ENCODE measurements around the gene LRMDA. TPM values are rescaled to one million over a fixed set of nuclear protein-coding genes. Genes with fewer than 3 reads are reported as not detected.

LRMDA gene
- total and polyA plus RNA-seq, 2 of the 8 experiments (the other 6 are each of a cell fraction or from before 2014, with no cell fraction given), result 0.86 to 2.8 TPM

DNA sequence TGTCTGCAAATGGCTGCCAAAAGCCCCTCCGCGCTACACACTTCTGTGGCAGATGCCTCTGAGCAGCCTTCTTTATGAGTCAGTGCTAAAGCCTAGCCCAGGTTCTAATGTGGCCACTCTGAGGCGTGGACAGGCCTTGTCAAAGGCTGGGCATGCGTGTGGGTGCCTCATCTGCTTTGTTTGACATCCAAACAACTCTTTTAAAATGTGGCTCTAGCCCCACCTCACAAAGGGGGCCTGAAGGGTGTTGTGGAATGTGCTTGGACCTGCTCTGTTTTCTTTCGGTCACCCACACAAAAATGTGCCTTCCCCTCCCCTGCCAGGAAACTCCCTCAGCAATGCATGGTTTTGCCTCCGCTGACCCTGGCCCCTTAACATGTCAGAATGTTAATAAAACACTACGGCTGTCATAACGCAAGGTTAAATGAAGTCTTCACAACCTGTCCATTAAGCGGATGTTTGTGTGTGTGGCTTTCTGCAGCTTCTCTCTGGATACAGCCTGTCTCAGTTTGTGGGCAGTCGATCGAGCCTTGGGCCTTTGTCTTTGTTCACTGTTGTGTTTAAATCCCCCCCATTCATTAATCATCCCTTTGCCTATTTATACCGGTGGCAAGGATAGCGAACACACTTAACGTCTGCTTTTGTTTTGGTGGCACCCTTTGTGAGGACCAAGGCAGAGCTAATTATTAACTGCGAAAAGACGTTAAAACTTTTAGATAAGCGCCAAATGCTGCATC, 718.9 kb downstream of the LRMDA start:
- peak overlapping the region; percentile 69 for H4K8ac ChIP-seq (ENCODE audit: extremely low read depth, insufficient read depth, low read length)
- peak overlapping the region; percentile 81 for H4K91ac ChIP-seq (replicated peaks; ENCODE audit: insufficient read length, low read length)
- H3K4ac ChIP-seq (replicated peaks; ENCODE audit: insufficient read length, low read depth, low read length), result peak overlapping the region; percentile 58
- H3K9ac ChIP-seq (replicated peaks in 1 of 4; ENCODE audit: extremely low read depth in 1 of 4, low read depth in 3 of 4, low read length in 3 of 4), result peak overlapping the region in 3 of 4 experiments; percentile 21 to 43 (median 31); a peak in 5 of 7 replicates
- POLR2A ChIA-PET (ENCODE audit: partially characterized antibody), result interaction anchor here (0.8 to 1.2 kb wide), 2 partner anchors 9 to 13 kb away, joined by 4 to 5 read pairs; no protein-coding TSS in a partner anchor
- H2BK5ac ChIP-seq (ENCODE audit: low read depth, low read length), result peak overlapping the region; percentile 91
- peaks cover 18 to 21% of the 10 kb centered on the region in 2 experiments for H3K9me3 ChIP-seq (ENCODE audit: insufficient read depth in 2 of 2, low read depth in 1 of 2, low read length in 1 of 2)
- peak overlapping the region; percentile 82 for H3K18ac ChIP-seq (ENCODE audit: extremely low read depth, low read length)
- peak overlapping the region; percentile 51 for H2BK120ac ChIP-seq (replicated peaks; ENCODE audit: low read depth, low read length)
- H3K23me2 ChIP-seq (ENCODE audit: low read depth, low read length), result no peaks in the 10 kb centered on the region
- peak overlapping the region; percentile 97 for H2BK20ac ChIP-seq (ENCODE audit: low read length)
- H3K36me3 ChIP-seq (ENCODE audit: control insufficient read depth in 2 of 4, insufficient read depth in 4 of 4, low read length in 3 of 4), result peaks cover 0 to 3% (median 0%) of the 10 kb centered on the region in 4 experiments; a peak in 1 of 8 replicates
- peak overlapping the region; percentile 53 for H4K5ac ChIP-seq (ENCODE audit: insufficient read length, low read depth, low read length)
- peak overlapping the region; percentile 89; the same call in 1 of the 2 replicates for H2AK5ac ChIP-seq (ENCODE audit: low read depth, low read length)
- no peak overlapping the region for H2BK15ac ChIP-seq (ENCODE audit: low read length)
- peak overlapping the region; percentile 27 for H3K56ac ChIP-seq (replicated peaks; ENCODE audit: insufficient read length, low read depth, low read length)
- H3K4me3 ChIP-seq (ENCODE audit: extremely low read depth in 1 of 4, insufficient read depth in 2 of 4, low read depth in 3 of 4, low read length in 4 of 4), result peak overlapping the region in 1 of 4 experiments; percentile 17; a peak in 1 of 8 replicates
- no peak overlapping the region for H3K23ac ChIP-seq (ENCODE audit: insufficient read length)
- FAIRE-seq, result peak; percentile 55
- no peaks in the 10 kb centered on the region for H3K79me1 ChIP-seq (ENCODE audit: low read depth, low read length)
- H3K4me2 ChIP-seq (ENCODE audit: insufficient read depth in 1 of 2, low read depth in 2 of 2, low read length in 2 of 2), result peak overlapping the region; percentile 25 to 54; a peak in 3 of 4 replicates
- peaks cover 11 to 14% (median 11%) of the 10 kb centered on the region in 4 experiments for H3K4me1 ChIP-seq (replicated peaks in 1 of 4; ENCODE audit: control insufficient read depth in 3 of 4, insufficient read depth in 4 of 4, low read length in 3 of 4)
- H3K27ac ChIP-seq (ENCODE audit: low read depth, low read length), result peak overlapping the region; percentile 82; the same call in 1 of the 2 replicates
- CTCF ChIA-PET (ENCODE audit: partially characterized antibody), result interaction anchor here (0.9 to 2.2 kb wide), 3 partner anchors 44 to 153 kb away, joined by 3 to 6 read pairs (median 3); no protein-coding TSS in a partner anchor
- DNase-seq (ENCODE audit: low read depth in 1 of 2, low spot score in 2 of 2), result no peak
- H4K20me1 ChIP-seq (replicated peaks in 1 of 2; ENCODE audit: control insufficient read depth in 1 of 2, insufficient read depth in 2 of 2, low read length in 2 of 2), result no peaks in the 10 kb centered on the region
- H2AFZ ChIP-seq (ENCODE audit: low read length), result peak overlapping the region; percentile 71
- WGBS, 2 experiments (ENCODE audit: extremely low coverage in 1 of 2, insufficient coverage in 1 of 2, insufficient read length in 1 of 2, insufficient replicate concordance in 2 of 2, low coverage in 1 of 2, low lambda C conversion rate in 2 of 2, missing lambda C conversion rate in 1 of 2), result 81% methylated on average over 17 of the region's 17 CpGs; no CpG with 5 or more reads in 1 of the 2 experiments
- H2BK12ac ChIP-seq (ENCODE audit: low read depth, low read length), result peak overlapping the region; percentile 95
- H3K79me2 ChIP-seq (ENCODE audit: control insufficient read depth in 1 of 2, insufficient read depth in 2 of 2, low read length in 2 of 2), result no peaks in the 10 kb centered on the region
- H3K27me3 ChIP-seq (replicated peaks in 1 of 4; ENCODE audit: control insufficient read depth in 3 of 4, extremely low read depth in 1 of 4, insufficient read depth in 3 of 4, low read length in 3 of 4), result no peaks in the 10 kb centered on the region
- no peak overlapping the region for H3K14ac ChIP-seq (ENCODE audit: insufficient read length)
- TF ChIP-seq TBP (IDR thresholded peaks at IDR 0.05; ENCODE audit: low read depth, low read length) (no peak), CHD2 (IDR thresholded peaks at IDR 0.05; ENCODE audit: low read length) (no peak), JUN (IDR thresholded peaks at IDR 0.05; ENCODE audit: low read depth, low read length) (no peak), CHD1 (IDR thresholded peaks at IDR 0.05; ENCODE audit: low read depth, low read length) (no peak), SIX5 (IDR thresholded peaks at IDR 0.05; ENCODE audit: low read depth, low read length) (no peak), ZNF274 (IDR thresholded peaks at IDR 0.05; ENCODE audit: borderline replicate concordance, extremely low read depth, low read length) (no peak), GABPA (IDR thresholded peaks at IDR 0.05; ENCODE audit: borderline replicate concordance, insufficient read depth, low read length) (no peak), FOSL1 (IDR thresholded peaks at IDR 0.05; ENCODE audit: insufficient read depth, low read depth, low read length) (no peak), CEBPB (IDR thresholded peaks at IDR 0.05; ENCODE audit: low read depth, low read length) (no peak), TEAD4 (IDR thresholded peaks at IDR 0.05; ENCODE audit: low read depth, low read length) (peak; percentile 60), SP4 (IDR thresholded peaks at IDR 0.05; ENCODE audit: low read length) (no peak), POLR2AphosphoS5 (IDR thresholded peaks at IDR 0.05; ENCODE audit: low read depth, low read length) (no peak), SP1 (IDR thresholded peaks at IDR 0.05; ENCODE audit: low read depth, low read length) (0 out of 2 replicates have a peak, but pooled peaks have one; percentile 70)
